Astrocyte of the cerebellum (primary cell): Measurements from ENCODE around the gene MARCHF9.
"Not testable (repeated sequence)": the region's sequence is repeated elsewhere in the genome, so short reads cannot be mapped to it uniquely, and the experiment has no call there.

ENCODE experiments used
- DNase-seq: peaks from one replicate; pipeline ENCODE4 v3.0.0-alpha.2; 2011; ENCODE audit warnings: low read depth
- H3K4me3 ChIP-seq: 2 replicates; pipeline ENCODE4 v1.5.1; 2011; ENCODE audit warnings: mild to moderate bottlenecking, low read depth, low read length, moderate library complexity
- CTCF ChIP-seq: IDR thresholded peaks from 2 replicates; pipeline ENCODE4 v1.5.1; 2012; ENCODE audit warnings: low read length, low read depth, moderate library complexity, mild to moderate bottlenecking; ENCODE audit errors: missing control alignments
- in situ Hi-C: cut with HindIII; loops from 2 replicates; pipeline ENCODE4 v1.10.0; 2017; ENCODE audit warnings: low sequenced_read_pairs

MARCHF9 gene

GRCh38 chr12:57771873-57772428, 17.0 kb downstream of the MARCHF9 start, which contains the start of gene METTL1:
TSS of gene METTL1 (minus strand) at chr12:57772105. CDS start at chr12:57772083, 22 bp downstream.
- H3K4me3 ChIP-seq, result peak within 1 kb of the TSS; percentile 90
- in situ Hi-C loops, result no loop called here
- no peak for TF ChIP-seq CTCF
- peak; percentile 92 for DNase-seq

GRCh38 chr12:57772429-57773322, 17.8 kb downstream of the MARCHF9 start, which contains the start of gene EEF1AKMT3:
TSS of gene EEF1AKMT3 (plus strand) at chr12:57772614. CDS start at chr12:57772725, 111 bp downstream.
- no peak for DNase-seq
- no peak for TF ChIP-seq CTCF
- H3K4me3 ChIP-seq, result peak within 1 kb of the TSS; percentile 90
- in situ Hi-C loops, result no loop called here

- DNase-seq, in situ Hi-C loops, H3K4me3 ChIP-seq: not testable (repeated sequence)
Observed at GRCh38 chr12:57774634-57775033, 19.7 kb downstream of the MARCHF9 start.

- H3K4me3 ChIP-seq, result no peak overlapping the region
- in situ Hi-C loops, result no loop called here
- DNase-seq, result no peak
- TF ChIP-seq CTCF, result no peak
Observed at GRCh38 chr12:57775044-57775443, 20.1 kb downstream of the MARCHF9 start.

- in situ Hi-C loops, result no loop called here
- no peak overlapping the region for H3K4me3 ChIP-seq
- no peak for DNase-seq
- no peak for TF ChIP-seq CTCF
Observed at GRCh38 chr12:57775563-57776246, 20.8 kb downstream of the MARCHF9 start.

GRCh38 chr12:57776247-57776587, 21.3 kb downstream of the MARCHF9 start:
- in situ Hi-C loops, result no loop called here
- no peak overlapping the region for H3K4me3 ChIP-seq
- DNase-seq, result no peak
- no peak for TF ChIP-seq CTCF

GRCh38 chr12:57777367-57777766, 22.5 kb downstream of the MARCHF9 start:
- in situ Hi-C loops, result no loop called here
- no peak overlapping the region for H3K4me3 ChIP-seq
- TF ChIP-seq CTCF, result no peak
- DNase-seq, result no peak
